Type B pancreatic cell (in vitro differentiated cells): ENCODE results near the gene EIF4G1. TPM values are rescaled to one million over a fixed set of nuclear protein-coding genes. Genes with fewer than 3 reads are reported as not detected.

ENCODE experiments used
- DNase-seq: peaks from one replicate; pipeline ENCODE4 v3.0.0; 2021; ENCODE audit warnings: mixed read lengths; ENCODE audit not compliant: unreplicated experiment; ENCODE audit errors: extremely low spot score
- H3K27ac Mint-ChIP-seq: 2 replicates; pipeline ENCODE4 v1.8.0; 2021; ENCODE audit warnings: mild to moderate bottlenecking, mixed read lengths
- H3K27me3 Mint-ChIP-seq: 2 replicates; pipeline ENCODE4 v1.8.0; 2021; ENCODE audit warnings: mixed read lengths
- H3K36me3 Mint-ChIP-seq: 2 replicates; pipeline ENCODE4 v1.8.0; 2021; ENCODE audit warnings: mixed read lengths
- H3K4me1 Mint-ChIP-seq: one replicate; pipeline ENCODE4 v1.8.0; 2021; ENCODE audit warnings: mixed read lengths; ENCODE audit not compliant: unreplicated experiment
- H3K4me3 Mint-ChIP-seq: 2 replicates; pipeline ENCODE4 v1.8.0; 2021; ENCODE audit warnings: mild to moderate bottlenecking, mixed read lengths
- H3K9me3 Mint-ChIP-seq: 2 replicates; pipeline ENCODE4 v1.8.0; 2021; ENCODE audit warnings: mixed read lengths
- CTCF ChIP-seq: fragments of 200-600 bp; sonication (generic); conservative IDR thresholded peaks from 2 replicates; pipeline ENCODE4 v1.5.0; 2021; ENCODE audit warnings: antibody characterized with exemption, mild to moderate bottlenecking
- total RNA-seq: library from RNA; stranded (reverse); gene quantifications from 2 replicates; pipeline ENCODE4 v1.2.1, GENCODE V29; 2021; ENCODE audit warnings: low replicate concordance

EIF4G1 gene
- total RNA-seq, 1 donor from 2014 or later, result 371 TPM

GRCh38 chr3:184349563-184350470 is 35.4 kb downstream of the EIF4G1 start:
- Mint-ChIP-seq H3K4me1 (peaks cover 53% of the 10 kb centered on the region), H3K27ac (no peak overlapping the region), H3K9me3 (no peaks in the 10 kb centered on the region), H3K4me3 (no peak overlapping the region), H3K27me3 (no peaks in the 10 kb centered on the region), H3K36me3 (peaks cover 9% of the 10 kb centered on the region)
- TF ChIP-seq CTCF, result no peak
- no peak for DNase-seq

GRCh38 chr3:184350618-184351017 is 36.2 kb downstream of the EIF4G1 start:
- no peak overlapping the region for H3K4me3 Mint-ChIP-seq
- no peak for TF ChIP-seq CTCF
- H3K27ac Mint-ChIP-seq, result no peak overlapping the region
- H3K36me3 Mint-ChIP-seq, result peaks cover 12% of the 10 kb centered on the region
- no peaks in the 10 kb centered on the region for H3K27me3 Mint-ChIP-seq
- H3K9me3 Mint-ChIP-seq, result no peaks in the 10 kb centered on the region
- DNase-seq, result no peak
- peaks cover 48% of the 10 kb centered on the region for H3K4me1 Mint-ChIP-seq

- H3K9me3 Mint-ChIP-seq, result no peaks in the 10 kb centered on the region
- no peaks in the 10 kb centered on the region for H3K27me3 Mint-ChIP-seq
- H3K4me1 Mint-ChIP-seq, result peaks cover 45% of the 10 kb centered on the region
- no peak for DNase-seq
- peak overlapping the region; percentile 73 for H3K27ac Mint-ChIP-seq
- H3K4me3 Mint-ChIP-seq, result peak overlapping the region; percentile 59
- H3K36me3 Mint-ChIP-seq, result peaks cover 10% of the 10 kb centered on the region
- TF ChIP-seq CTCF, result no peak
Measured at GRCh38 chr3:184351511-184352148, 37.2 kb downstream of the EIF4G1 start.

GRCh38 chr3:184352149-184352785 is 37.9 kb downstream of the EIF4G1 start:
- Mint-ChIP-seq H3K4me3 (no peak overlapping the region), H3K27me3 (no peaks in the 10 kb centered on the region), H3K27ac (peak overlapping the region; percentile 73), H3K36me3 (peaks cover 13% of the 10 kb centered on the region), H3K4me1 (peaks cover 39% of the 10 kb centered on the region), H3K9me3 (no peaks in the 10 kb centered on the region)
- TF ChIP-seq CTCF, result no peak
- no peak for DNase-seq

GRCh38 chr3:184352897-184353545 is 38.6 kb downstream of the EIF4G1 start:
- H3K4me3 Mint-ChIP-seq, result no peak overlapping the region
- TF ChIP-seq CTCF, result no peak
- peaks cover 13% of the 10 kb centered on the region for H3K36me3 Mint-ChIP-seq
- H3K27me3 Mint-ChIP-seq, result no peaks in the 10 kb centered on the region
- peaks cover 32% of the 10 kb centered on the region for H3K4me1 Mint-ChIP-seq
- no peaks in the 10 kb centered on the region for H3K9me3 Mint-ChIP-seq
- no peak overlapping the region for H3K27ac Mint-ChIP-seq
- DNase-seq, result no peak
